Kasumi-1 (cell line): ENCODE measurements around the gene TBCD.

Experiments
- DNase-seq, 2 experiments: peaks; one replicate each; lab custom pipeline; 2025; lab: John Stamatoyannopoulos, UW

TBCD gene

DNA sequence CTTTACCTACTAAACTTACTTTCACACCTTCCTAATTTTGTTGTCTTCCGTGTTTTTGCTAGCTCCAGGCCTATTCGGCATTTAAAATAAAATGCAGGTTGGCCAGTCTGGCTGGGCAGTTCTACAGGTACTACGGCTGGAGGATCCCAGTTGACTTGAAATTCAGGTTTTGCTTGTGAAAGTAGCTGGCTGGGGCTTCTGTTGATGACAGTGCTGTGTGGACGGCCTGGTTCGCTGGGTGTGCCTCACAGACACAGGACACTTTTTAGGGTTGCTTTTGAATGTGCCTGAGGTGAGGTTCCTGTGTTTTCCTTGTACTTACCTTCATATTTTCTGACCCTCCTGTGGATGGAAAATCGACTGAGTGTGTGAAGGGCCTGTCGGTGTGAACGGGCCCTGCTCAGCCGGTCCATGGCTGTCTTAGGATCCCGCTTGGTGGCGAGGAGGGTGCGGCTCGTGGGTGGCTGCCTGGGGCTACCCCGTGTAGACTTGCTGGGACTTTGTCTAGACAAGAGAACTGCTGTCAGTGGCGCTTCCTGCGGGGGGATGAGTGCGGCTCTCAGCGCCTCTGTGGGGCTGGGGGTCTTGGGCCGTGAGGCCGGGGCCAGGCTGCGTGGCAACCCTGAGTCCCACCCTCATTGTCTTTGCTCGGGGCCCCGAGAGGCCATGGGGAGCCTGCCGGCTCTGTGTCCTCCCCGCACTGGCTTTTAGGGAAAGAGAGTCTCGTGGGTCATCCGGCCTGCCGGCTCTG, 106.7 kb downstream of the TBCD start:
- no peak for DNase-seq

DNA sequence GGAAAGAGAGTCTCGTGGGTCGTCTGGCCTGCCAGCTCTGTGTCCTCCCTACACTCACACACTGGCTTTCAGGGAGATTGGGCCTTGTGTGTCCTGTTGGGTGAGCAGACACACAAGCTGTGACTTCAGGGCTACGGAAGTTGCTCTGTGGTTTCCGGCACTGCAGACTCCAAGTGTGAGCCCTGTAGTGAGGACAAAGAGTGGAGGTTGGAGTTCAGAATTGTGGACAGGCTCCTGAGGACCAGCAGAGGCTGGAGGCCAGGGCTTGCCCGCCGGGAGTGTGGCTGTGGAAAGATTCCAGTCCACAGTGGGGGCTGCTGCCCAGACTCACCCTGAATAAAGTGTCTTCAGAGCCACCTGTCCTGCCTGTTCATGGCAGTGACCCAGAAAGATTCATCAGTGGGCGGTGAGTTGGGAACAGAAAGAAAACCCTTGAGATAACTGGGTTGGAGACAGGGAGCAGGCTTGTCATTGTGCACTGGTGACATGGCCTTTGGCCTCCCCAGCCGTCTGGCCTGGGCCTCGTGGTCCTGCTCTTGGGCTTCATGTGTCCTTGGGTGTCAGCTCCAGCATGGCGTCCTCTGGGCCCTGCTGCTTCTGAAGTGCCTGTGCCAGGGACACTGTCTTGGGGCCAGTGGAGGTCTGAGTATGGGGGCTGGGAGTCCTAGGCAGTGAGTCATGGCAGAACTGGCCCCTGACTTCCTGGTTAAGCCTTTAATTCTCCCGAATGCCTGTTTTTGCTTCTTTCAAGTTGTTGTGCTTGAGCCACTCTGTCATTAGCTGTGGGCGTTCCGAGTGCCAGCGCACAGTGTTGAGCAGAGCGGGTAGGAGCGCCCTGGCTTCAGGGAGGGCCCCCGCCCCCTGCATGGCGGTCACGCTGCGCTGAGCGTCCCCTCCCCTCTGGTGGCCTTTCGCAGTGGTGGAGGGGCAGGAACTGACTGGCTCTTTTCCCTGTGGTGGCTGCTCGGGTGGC, 107.9 kb downstream of the TBCD start:
- peak; percentile 96 to 97 for DNase-seq

DNA sequence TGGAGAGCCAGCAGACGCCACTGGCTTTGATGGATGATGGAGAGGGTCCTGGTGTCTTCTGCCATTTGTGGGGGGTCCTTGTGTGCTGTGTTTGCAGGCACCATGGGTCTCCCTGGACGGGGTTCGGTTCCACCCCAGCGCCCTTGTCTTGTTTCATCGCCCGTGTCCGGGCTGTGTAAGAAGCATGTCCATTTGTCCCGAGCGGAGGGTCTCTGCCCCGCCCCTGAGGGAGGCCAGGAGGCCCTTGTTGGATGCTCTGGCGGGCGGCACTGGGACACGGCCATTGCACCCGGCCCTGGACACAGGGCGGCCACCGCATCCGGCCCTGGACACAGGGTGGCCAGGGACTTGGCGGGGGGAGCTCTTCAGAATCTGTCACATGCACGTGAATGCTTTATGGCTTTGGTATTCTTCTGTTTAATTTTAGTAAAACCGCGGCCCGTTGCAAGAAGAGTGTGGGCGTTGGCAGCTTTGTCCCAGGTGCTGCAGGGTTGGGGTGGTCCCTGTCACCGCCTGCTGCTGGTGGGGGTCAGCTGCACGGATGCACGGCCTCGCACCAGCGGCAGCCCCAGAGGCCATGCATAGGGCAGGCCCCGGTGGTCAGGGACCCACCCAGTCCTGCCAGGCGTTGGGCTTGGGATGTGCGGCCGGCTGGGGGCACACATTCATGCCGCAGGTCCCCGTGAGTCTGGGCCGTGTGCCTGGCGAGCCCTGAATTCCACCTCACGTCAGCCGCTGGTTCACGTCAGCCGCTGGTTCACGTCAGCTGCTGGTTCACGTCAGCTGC, 108.9 kb downstream of the TBCD start:
- no peak for DNase-seq

DNA sequence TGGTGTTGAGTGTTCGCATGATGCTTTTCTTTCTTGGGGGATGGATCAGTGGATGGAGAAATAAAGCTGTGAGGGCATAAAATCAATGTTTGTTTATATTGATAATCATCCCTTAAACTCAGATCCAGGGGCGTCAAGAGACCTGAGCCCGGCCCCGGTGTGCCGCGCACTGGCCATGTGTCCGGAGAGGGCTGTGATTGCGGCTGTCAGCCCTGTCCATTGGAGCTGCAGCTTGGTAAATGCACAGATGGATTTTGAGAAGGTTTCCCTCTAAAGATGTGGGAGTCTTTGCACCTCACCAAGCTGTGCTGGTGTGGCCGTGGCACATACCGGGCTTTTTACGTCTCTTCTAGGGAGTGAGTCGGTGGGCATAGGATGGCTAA, 109.5 kb downstream of the TBCD start:
- DNase-seq = no peak

DNA sequence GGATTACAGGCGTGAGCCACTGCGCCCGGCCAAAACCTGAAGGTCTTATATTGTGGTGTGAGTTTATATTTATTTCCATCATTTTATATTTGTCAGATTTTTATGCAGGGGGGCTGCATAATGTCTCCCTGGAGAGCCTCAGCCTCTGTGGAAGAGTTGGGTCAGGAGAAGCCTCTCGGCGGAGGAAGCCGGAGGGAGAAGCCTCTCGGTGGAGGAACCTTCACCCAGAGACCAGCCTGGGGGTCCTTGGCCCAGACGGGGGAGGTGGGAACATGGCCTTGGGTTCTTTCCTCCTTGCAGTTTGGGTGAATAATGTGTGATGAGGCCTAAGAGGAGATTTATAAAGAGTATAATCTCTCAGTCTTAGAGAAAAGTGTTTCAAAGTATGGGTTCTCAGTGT, 110.3 kb downstream of the TBCD start:
- no peak for DNase-seq

DNA sequence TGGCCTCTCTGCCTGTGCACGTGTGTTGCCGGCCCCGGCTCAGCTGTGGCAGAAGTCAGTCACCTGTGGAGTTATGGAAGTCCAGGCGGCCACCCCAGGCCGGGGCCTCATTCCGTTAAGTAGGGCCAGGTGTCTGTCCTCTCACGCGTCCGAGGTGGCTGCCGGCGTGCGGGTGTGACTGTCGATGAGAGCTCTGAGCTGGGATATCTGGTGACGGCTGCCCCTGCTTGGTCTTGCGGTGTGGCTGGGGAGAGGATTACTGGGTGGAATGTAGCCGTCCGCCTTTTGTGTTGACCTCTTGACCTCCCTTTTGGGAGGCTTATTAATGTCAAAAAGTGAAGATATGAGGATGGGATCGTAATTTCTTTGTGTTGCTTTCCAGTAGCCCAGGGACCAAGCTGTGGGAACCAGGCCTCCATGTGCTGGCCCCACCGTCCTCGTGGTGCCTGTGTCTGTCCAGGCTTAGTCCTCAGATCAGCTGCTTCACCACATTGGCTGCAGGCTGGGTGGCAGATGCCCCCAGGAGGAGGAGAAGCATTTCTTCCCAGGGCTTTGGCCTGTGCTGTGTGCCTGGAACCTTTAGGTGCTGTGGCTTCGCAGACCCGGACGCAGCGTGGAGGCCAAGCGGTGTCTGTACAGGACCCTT, 111.0 kb downstream of the TBCD start:
- DNase-seq = no peak

DNA sequence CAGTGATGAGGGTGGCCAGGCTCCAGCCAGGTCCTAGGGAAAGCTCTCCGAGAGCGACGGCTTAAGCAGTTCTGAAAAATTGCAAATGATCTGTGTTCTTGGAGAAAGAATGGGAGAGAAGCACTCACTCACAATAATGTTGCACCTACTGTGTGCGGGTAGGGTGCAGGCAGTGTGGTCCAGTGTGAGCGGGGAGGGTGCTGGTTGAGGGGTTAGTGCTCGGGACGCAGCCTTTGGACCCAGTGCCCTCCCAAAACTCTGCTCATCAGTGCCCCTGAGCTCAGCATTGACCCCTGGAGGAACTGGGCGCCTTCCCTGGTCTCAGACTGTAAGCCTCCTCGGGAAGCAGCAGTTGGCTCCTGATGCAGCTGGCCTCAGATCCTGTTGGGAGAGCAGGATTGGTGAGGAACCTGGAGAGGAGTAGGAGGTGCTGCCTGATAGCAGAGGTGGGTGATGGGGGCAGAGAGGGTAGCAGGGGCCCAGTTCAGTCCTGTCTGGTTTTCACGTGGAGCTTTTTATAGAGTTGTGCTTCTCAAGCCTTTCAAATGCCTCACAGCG, 111.6 kb downstream of the TBCD start:
- no peak for DNase-seq

DNA sequence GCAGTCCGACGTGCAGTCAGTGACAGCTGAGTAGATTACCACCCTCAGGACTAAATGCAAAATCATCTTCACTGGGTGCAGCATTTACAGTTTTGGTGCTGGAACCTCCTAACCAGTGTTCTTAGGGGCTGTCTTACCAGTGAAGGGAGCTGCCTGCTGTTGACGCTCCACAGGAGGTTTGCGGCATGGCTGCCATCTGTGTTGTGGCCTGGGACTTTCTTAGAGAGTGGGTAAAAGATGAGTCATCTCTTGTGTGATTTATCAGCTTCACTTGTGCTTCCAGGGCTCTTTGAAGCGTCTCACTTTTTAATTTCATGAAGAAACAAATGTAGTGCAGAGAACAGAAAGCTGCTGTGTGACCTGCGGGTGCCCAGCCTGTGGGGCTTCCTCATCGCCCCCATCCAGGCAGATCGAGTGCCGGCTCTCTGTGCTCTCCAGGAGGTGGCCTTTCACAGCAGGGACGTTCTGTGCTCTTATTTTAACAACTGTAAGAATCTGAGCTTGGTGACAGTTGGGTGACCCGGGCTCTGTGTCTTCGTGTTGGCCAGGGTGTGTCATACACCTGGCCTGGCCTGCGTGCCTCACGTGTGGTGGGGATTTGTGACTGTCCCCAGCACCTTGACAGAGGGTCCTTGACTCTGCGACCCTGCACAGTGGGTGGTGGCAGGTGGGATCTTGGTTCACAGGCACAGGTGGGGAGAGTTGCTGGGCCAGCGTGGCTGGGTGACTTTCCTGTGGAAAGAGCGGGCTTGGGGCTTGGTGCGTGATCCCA, 112.3 kb downstream of the TBCD start:
- DNase-seq = peak; percentile 91 to 93

DNA sequence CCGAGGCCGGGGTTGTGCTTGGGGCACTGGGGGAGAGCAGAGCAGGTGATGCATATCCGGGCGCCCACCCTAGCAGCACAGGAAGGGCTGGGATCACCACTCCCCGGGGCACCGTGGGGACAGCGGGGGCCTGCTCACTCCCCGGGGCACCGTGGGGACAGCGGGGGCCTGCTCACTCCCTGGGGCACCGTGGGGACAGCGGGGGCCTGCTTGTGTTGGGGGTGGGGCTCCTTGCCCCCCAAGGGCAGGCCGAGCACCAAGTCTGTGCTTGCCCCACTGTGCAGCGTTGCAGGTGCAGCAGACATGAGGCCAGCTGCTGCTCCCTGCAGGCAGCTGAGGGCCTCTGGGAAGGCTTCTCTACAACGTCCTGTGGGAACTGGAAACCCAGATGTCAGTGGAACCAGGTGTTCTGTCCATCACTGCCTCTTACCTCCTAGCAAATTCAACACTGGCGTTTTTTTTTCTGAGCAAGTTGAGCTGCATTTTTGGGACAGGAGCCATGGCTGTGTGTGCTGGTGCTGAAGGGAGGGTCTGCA, 112.9 kb downstream of the TBCD start:
- no peak for DNase-seq

DNA sequence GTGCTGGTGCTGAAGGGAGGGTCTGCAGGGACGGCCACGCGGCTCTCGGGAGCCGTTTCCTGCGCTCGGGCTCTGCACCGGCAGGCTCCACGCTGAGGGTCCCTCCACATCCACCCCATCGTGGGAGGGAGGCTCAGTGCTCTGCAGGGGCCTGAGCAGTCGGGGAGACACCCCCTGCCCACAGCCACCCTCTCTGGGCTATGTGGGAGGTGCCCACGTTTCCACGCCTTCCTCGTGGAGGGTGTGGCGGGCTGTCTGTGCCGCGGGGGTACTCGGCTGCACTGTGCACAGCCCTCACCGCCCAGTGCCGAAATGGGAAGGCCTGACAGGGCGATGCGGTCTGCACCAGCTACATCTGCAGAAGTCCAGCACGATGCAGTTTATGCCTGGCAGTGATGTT, 113.4 kb downstream of the TBCD start:
- no peak for DNase-seq

DNA sequence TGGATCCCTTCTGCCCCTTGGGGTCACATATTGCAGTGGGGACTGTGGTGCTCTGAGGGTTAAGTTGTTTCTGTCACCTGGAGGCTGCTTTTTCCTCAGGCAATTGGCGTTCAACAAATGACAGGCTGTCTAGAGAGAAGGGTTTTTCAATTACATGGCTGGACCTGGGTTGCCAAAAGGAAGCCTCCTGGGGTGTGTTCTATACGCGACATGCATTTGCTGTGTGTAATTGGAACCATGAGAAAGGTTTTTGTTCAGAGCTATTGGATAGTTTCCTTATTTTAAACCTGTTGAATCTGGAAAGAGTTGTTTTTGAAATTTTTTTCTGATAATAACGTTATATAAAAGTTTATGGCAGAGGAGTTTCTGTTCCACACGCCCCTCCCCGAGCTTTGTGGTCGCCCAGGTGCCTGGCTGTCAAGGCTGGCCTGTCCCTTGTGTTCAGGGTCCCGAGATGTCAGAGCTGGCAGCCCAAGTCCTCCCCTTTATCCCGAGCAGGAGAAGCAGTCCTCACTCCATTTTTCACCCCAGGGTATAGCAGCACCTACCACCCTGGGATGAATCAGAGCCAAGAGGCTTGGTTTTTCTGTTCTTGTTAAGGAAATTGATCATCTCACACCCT, 114.0 kb downstream of the TBCD start:
- DNase-seq = no peak

DNA sequence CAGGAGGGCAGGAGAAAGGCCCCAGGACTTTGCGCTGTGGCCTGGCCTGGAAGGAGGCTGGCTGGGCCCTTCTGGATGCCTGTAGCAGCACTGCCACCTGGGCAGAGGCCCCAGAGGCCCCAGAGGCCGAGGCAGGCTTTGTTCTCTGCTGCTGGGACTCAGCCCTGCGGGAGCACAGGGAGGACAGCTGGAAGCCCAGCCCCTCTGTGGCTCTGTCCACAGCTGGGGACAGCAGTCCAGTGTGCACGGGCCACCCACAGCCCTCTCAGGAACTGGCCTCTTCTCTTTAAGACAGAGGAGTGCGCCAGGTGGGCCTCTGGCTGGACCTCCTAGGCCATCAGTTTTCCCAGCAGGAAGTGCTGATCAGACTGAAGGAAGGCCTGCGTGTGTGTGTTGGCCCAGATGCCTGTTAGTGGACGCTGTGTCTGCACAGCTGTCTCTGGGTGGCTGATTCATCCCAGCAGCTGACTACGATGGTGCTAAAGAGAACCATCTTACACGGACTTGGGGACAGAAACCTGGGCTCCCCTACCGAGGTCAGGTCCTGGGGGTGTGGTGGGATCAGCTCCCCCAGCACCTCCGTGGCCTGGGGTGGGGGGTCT, 114.8 kb downstream of the TBCD start:
- DNase-seq = no peak

DNA sequence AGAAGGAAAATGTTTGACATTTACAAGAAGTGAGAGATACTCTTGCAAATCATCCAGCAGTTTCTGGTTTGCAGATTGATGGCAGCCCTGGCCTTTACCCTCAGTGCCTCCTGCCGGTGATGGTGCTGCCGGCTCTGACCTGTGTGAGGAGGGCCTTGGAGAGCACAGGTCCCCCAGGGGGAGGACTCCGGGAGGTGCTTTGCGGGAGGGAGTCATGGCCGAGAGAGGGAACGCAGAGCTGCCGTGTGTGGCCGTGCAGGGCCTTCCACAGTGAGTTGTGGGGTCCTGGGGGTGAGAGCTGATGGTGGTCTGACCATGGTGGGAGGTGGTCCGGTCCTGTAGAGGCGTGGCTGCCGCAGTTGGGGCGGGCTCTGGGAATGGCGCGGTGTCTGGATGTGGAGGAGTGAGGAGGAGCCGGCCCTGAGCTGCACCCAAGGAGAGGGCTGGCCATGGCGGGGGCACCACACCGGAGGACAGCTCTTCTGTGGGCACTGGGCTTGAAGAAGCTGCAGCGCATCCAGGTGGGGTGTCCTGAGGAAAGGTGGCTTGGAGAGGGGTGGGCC, 116.0 kb downstream of the TBCD start:
- DNase-seq = no peak

DNA sequence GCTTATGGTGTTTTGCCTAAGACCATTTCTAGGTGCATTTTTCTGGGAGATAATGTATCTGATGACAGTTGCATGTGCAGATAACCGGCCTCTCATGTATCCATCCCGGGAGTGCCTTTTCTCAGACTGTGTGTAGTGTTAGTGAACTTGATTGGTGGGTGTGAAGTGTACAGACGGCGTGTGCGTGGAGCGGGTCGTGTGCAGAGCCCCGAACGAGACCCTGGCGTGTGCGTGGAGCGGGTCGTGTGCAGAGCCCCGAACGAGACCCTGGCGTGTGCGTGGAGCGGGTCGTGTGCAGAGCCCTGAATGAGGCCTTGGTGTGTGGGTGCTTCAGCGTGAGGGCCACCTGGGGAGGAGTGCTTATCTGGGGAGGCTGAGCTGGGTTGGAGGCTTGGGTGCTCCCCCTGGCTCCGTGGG, 116.9 kb downstream of the TBCD start:
- no peak for DNase-seq

DNA sequence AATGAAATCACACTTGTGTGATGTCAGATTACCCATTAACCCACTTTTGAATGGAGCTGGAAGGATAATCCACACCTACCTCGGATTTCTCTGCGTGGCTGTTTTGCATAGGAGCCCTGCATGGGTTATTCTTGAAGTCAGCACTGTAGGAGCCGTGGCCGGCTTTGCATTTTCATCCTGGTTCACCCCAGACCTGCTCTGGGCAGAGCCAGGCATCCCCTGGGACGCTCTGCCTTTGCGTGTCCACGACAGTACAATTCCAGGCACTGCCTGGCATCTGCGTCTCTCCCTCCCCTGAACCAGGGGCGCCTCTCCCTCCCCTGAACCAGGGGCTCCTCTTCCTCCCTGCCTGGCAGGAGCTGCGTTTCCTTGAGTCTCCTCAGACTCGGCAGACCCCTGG, 117.7 kb downstream of the TBCD start:
- no peak for DNase-seq

DNA sequence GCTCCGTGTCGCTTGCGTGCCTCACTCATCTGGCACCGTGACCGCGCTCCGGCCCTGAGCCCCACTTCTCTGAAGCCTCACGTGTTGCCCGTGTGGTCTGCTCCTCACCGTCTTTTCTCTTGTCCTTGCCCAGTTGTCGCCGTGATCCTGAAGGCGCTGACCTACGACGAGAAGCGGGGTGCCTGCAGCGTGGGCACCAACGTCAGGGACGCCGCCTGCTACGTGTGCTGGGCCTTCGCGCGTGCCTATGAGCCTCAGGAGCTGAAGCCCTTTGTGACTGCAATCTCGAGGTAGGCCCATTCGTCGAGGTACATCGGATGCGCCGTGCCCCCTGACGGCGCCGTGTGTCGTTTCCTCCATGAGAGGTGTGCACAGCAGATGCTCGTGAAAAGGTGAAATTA, 118.2 kb downstream of the TBCD start:
- DNase-seq = no peak

DNA sequence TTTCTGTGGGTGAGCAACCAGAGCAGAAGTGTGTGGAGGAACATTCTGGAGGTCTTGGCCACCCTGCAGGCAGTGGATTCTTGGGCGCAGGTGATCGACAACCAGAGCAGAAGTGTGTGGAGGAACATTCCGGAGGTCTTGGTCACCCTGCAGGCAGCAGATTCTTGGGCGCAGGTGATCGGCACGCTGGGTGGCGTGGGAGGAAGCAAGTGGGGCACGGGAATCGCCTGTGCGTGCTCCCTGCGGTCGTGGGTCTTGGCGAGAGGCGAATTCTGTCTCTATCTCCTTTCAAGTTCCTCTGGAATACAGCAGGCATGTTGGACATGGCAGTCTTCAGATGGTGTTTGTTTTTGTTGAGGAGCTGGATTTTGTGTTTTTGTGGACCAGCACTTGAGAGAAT, 118.7 kb downstream of the TBCD start:
- DNase-seq = no peak

DNA sequence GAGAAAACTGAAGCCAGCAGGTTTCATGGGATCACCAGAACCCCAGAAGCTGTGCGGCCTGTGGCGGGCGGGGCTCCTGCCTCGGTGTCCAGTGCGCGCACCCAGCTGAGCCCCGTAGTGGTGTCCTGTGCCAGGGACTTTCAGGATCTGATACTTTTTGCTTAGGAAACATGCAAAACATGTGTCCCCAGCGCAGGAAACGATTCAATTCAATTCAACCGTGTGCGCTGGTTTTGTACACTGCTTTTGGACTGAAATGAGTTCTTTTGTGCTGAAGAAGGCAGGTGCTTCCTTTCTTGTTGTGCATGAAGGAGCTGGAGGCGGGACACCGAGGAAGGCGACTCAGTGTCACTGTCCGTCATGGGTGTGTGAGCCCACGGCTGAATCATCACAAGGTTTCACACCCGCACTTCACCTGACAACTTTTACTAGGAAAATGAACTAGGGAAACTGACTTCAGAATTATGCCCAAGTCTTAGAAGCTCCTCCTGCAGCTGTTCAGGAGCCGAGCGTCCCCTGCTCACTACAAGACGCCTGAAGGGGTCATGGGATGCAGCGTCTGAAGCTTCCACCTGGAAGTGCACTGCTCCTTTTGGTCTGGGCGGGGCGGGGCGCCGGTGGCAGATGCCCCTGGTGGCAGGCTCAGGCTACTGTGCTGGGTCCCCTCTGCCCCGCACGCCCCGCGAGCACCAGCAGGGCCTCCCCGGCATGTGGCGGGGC, 119.4 kb downstream of the TBCD start:
- no peak for DNase-seq
